IPS DF 6.9 (cell line): Measurements from ENCODE around the gene OPALIN.
A peak's percentile ranks its signal among the peaks of the same experiment; 100 is the strongest.
"Not testable (repeated sequence)": the region's sequence is repeated elsewhere in the genome, so short reads cannot be mapped to it uniquely, and the experiment has no call there.

ENCODE experiments used
- DNase-seq: peaks from one replicate; pipeline ENCODE4 v3.0.0-alpha.2; 2013; ENCODE audit warnings: low read depth, low spot score
- H3K27ac ChIP-seq: one replicate; pipeline ENCODE4 v1.5.1; 2013; ENCODE audit warnings: low read length, control low read depth
- H3K27me3 ChIP-seq: 2 replicates; pipeline ENCODE4 v1.6.1; 2013; ENCODE audit warnings: mild to moderate bottlenecking, low read length; ENCODE audit not compliant: control insufficient read depth, insufficient read depth
- H3K36me3 ChIP-seq: 2 replicates; pipeline ENCODE4 v1.6.1; 2013; ENCODE audit warnings: low read length; ENCODE audit not compliant: control insufficient read depth, insufficient read depth
- H3K4me1 ChIP-seq: 2 replicates; pipeline ENCODE4 v1.6.1; 2013; ENCODE audit warnings: low read length; ENCODE audit not compliant: control insufficient read depth, insufficient read depth
- H3K4me3 ChIP-seq: 2 replicates; pipeline ENCODE4 v1.5.1; 2013; ENCODE audit warnings: mild to moderate bottlenecking, low read length
- H3K9me3 ChIP-seq: 2 replicates; pipeline ENCODE4 v1.6.1; 2013; ENCODE audit warnings: low read length, inconsistent platforms; ENCODE audit not compliant: control insufficient read depth, insufficient read depth
- WGBS: extraction: QIAGEN DNeasy Blood & Tissue Kit; methylation state at CpG from one replicate; pipeline ENCODE4 v1.1.7; 2013; ENCODE audit warnings: mixed read lengths, missing lambda C conversion rate; ENCODE audit not compliant: insufficient read length, insufficient coverage; 5-methylcytosine and 5-hydroxymethylcytosine counted together

Gene OPALIN

DNA sequence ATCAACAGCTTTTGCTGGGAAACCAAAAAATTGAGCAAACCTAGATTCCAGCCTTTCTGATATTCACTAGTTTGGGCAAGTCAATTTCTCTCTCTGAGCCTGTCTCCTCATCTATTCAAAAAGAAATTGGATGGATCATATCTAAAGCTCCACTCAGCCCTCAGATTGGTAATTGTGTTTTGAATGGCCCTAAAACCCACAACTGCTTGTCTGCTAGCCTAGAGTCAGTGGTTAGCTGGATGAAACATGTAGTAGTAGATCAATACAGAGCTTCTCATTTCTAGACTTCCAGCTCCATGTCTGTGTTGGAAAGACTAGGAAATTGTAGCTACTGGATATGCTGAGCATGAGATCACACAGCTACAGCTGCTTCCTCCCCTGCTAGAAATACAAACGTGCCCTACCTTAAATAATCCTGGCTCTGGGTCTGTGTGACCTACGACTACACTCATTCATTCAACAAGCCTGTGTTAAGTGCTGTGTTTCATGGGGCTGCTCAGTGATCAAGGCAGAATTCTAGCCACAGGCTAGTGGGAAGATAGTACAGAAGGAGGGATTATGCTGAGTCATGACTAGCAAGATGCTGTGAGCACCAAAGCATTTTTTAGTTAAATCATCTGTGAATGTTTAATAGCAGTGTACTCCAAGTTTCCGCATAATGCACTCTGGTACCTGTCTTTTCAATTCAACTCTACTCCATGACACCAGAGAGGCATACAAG, 38.9 kb downstream of the OPALIN start:
- DNase-seq = no peak
- no peaks in the 10 kb centered on the region for H3K9me3 ChIP-seq
- no peaks in the 10 kb centered on the region for H3K27me3 ChIP-seq
- WGBS = no CpG with 5 or more reads among the region's 3 CpGs
- H3K27ac ChIP-seq = no peak overlapping the region
- no peaks in the 10 kb centered on the region for H3K4me1 ChIP-seq
- no peak overlapping the region for H3K4me3 ChIP-seq
- H3K36me3 ChIP-seq = no peaks in the 10 kb centered on the region

DNA sequence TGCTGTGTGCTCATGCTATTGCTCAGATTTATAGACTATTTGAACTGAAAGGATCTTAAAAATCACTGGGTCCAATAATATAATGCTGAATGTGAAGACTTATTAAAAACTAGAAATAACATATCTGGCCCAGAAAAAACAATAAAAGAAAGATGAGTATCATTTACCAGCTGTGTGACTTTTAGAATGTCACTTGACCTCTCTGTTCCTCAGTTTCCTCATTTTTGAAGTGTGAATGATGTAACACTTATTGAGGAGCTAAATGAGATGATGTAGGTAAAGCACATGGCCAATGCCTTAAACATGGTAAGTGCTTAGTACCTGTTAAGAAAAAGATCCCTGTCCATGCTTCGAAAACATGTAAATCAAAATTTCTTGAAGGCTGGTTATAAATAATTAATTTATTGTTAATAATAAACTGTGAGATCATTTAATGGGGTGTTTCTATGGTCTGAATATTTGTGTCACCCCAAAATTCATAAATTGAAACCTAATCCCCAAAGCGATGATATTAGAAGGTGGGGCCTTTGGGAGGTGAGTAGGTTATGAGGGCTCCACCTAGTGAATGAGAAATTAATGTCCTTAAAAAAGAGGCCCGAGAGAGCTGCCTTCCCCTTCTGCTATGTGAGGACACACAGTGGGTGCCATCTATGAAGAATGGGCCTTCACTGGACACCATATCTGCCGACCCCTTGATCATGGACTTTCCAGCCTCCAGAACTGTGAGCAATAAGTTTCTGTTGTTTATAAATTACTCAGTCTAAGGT, 41.6 kb downstream of the OPALIN start:
- no CpG with 5 or more reads among the region's 4 CpGs for WGBS
- Histone ChIP-seq H3K9me3 (no peaks in the 10 kb centered on the region), H3K27me3 (no peaks in the 10 kb centered on the region), H3K4me3 (no peak overlapping the region), H3K36me3 (no peaks in the 10 kb centered on the region), H3K4me1 (no peaks in the 10 kb centered on the region), H3K27ac (no peak overlapping the region)
- DNase-seq = no peak

DNA sequence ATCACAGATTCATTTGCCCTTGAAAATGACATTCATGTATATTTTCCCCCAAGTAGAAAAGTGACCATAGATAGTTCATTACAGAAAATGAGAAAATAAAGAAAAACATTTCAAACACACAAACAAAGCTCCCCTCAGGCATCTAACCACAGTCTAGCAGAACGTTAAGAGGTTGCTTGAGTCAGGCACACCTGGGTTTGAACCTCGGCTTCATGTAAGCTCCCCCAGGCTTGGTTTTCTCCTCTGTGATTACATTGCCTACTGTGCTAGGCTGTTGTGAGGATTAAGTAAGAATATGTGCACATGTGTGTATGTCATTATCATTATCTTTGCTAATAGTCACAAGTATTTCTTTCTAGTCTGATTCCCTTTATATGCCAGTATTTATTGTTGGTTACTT, 45.5 kb downstream of the OPALIN start:
- Histone ChIP-seq H3K36me3 (no peaks in the 10 kb centered on the region), H3K4me3 (no peak overlapping the region), H3K27me3 (no peaks in the 10 kb centered on the region), H3K9me3 (no peaks in the 10 kb centered on the region), H3K4me1 (peaks cover 7% of the 10 kb centered on the region; the same call in 1 of the 2 replicates), H3K27ac (no peak overlapping the region)
- WGBS = no CpG with 5 or more reads among the region's 2 CpGs
- no peak for DNase-seq

GRCh38 chr10:96311180-96311715, 47.6 kb downstream of the OPALIN start:
- no CpG with 5 or more reads among the region's 3 CpGs for WGBS
- H3K27ac ChIP-seq = no peak overlapping the region
- H3K4me1 ChIP-seq = peaks cover 7% of the 10 kb centered on the region; the same call in 1 of the 2 replicates
- DNase-seq = no peak
- no peaks in the 10 kb centered on the region for H3K9me3 ChIP-seq
- H3K4me3 ChIP-seq = no peak overlapping the region
- no peaks in the 10 kb centered on the region for H3K36me3 ChIP-seq
- no peaks in the 10 kb centered on the region for H3K27me3 ChIP-seq

GRCh38 chr10:96310321-96310669, 48.5 kb downstream of the OPALIN start:
- H3K4me1 ChIP-seq = peaks cover 7% of the 10 kb centered on the region; the same call in 1 of the 2 replicates
- H3K4me3 ChIP-seq = no peak overlapping the region
- H3K36me3 ChIP-seq = no peaks in the 10 kb centered on the region
- H3K9me3 ChIP-seq = no peaks in the 10 kb centered on the region
- no peaks in the 10 kb centered on the region for H3K27me3 ChIP-seq
- H3K27ac ChIP-seq = no peak overlapping the region
- no CpG with 5 or more reads among the region's 1 CpG for WGBS
- DNase-seq = no peak

DNA sequence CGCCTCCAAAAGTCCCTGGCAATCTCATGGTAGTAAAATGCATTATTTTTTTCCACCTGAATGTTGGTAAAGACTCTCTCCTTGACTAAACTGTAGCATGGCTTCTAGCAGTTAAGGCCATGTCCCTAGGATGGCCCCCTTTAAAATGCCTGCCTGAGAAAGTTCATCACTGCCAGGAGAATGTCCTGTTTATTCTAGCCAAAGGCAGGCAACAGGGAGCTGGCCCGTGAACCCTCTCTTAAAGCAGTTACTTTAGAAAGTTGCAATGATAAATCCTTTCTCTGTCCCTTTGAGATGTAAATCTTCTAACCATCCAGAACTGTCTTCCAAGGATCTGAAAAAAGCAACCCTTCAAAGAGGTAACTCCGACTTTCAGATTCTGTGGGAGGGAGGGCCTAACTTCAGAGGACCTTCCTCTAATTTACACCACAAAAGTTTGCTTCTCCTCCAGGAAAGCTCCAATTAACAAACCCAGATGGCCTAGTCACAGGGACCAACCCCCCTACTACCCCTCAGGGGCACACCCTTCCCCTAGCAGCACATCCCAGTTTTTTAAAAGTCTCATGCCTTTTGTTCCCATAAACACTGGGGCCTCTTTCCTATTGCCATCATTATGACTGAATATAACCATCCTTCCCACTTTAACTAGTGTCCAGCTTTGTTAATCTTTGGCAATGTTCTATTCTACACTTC, 49.0 kb downstream of the OPALIN start:
- no peaks in the 10 kb centered on the region for H3K27me3 ChIP-seq
- no peaks in the 10 kb centered on the region for H3K9me3 ChIP-seq
- H3K4me3 ChIP-seq = no peak overlapping the region
- DNase-seq = peak; percentile 90
- peak overlapping the region; percentile 93 for H3K27ac ChIP-seq
- H3K36me3 ChIP-seq = no peaks in the 10 kb centered on the region
- H3K4me1 ChIP-seq = peaks cover 7% of the 10 kb centered on the region; the same call in 1 of the 2 replicates
- WGBS = no CpG with 5 or more reads among the region's 3 CpGs

DNA sequence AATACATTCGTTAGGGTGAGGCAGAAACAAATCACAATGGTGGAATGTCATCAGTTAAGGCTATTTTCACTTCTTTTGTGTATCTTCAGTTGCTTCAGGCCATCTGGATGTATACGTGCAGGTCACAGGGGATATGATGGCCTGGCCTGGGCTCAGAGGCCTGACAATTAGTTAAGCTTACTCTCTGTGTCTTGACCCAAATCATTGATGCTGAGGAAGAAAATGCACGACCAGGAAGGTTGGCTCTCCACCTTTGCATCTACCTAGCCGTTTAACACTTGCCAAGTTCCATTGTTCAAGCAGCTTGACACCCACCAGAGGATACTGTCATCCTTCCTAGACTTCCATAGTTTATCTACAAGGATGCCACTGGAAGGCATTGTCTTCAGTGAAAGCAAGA, 49.9 kb downstream of the OPALIN start:
- not testable (repeated sequence) for DNase-seq, H3K36me3 ChIP-seq, H3K27me3 ChIP-seq, H3K9me3 ChIP-seq, H3K4me3 ChIP-seq, H3K4me1 ChIP-seq
- peak overlapping the region; percentile 93 for H3K27ac ChIP-seq
- no CpG with 5 or more reads among the region's 4 CpGs for WGBS

DNA sequence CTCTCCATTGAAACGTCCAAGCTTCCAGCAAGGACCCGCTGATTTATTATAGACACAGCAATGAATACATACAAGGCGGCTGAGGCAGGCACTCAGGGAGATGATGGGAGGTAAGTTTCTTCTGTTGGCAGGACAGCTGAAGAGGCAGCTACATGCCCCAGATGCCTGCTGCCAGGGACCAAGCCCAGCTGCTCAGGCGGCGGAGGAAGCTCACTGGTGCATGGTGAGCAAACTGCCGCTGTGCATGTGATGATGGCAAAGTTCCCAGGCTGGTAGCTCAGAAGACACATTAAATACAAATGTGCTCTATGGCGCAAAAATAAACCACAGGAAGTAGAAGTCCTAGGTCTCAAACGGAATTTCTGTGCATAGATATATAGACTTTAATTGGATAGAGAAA, 52.3 kb downstream of the OPALIN start:
- no peak overlapping the region for H3K27ac ChIP-seq
- no peaks in the 10 kb centered on the region for H3K9me3 ChIP-seq
- no peaks in the 10 kb centered on the region for H3K27me3 ChIP-seq
- no peak for DNase-seq
- peaks cover 7% of the 10 kb centered on the region; the same call in 1 of the 2 replicates for H3K4me1 ChIP-seq
- no peak overlapping the region for H3K4me3 ChIP-seq
- WGBS = no CpG with 5 or more reads among the region's 8 CpGs
- H3K36me3 ChIP-seq = no peaks in the 10 kb centered on the region

DNA sequence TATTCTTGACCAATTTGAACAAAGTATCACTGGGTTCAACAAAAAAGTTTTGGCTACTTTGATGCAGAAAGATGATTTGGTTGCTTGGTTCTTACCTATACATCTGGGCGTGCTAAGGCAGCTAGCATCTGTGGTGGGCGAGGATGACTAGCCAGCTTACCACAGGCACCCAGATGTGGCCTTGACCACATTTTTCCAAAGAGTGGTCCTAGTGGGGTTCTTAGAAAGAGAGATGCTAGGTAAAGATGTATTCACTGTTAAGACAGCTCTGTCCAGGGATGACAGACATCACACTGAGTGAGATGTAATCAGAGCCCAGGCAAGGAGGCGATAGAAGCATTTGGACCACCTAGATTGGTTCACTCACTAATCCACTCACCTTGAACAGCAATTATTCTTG, 53.8 kb downstream of the OPALIN start:
- WGBS = no CpG with 5 or more reads among the region's 3 CpGs
- no peak for DNase-seq
- no peaks in the 10 kb centered on the region for H3K27me3 ChIP-seq
- no peaks in the 10 kb centered on the region for H3K36me3 ChIP-seq
- H3K27ac ChIP-seq = no peak overlapping the region
- H3K4me1 ChIP-seq = peaks cover 4% of the 10 kb centered on the region; the same call in 1 of the 2 replicates
- no peaks in the 10 kb centered on the region for H3K9me3 ChIP-seq
- no peak overlapping the region for H3K4me3 ChIP-seq

DNA sequence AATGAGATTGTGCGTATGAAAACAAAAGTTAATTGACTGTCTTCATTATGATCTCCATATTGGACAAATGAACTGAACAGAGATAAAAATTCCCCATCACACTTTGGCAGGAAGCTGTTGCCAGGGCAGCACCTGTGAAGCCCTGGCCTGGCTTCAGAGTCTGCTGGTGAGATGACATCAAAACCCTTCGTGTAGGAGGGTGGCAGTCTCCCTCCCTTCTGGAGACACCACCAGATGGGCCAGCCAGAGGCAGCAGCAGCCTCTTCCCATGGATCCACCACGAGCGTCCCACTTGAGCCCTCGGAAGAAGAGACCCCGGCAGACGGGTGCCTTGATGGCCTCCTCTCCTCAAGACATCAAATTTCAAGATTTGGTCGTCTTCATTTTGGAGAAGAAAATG, 54.6 kb downstream of the OPALIN start, which contains the start of gene DNTT:
Gene DNTT, plus strand, starts transcription at position 205 of the 400 bp plus-strand sequence. Its CDS starts 64 bp downstream, at position 269.
- DNase-seq = no peak
- H3K36me3 ChIP-seq = no peaks in the 10 kb centered on the region
- no peaks in the 10 kb centered on the region for H3K9me3 ChIP-seq
- no CpG with 5 or more reads among the region's 8 CpGs for WGBS
- H3K4me1 ChIP-seq = peaks cover 4% of the 10 kb centered on the region; the same call in 1 of the 2 replicates
- no peak within 1 kb of the TSS for H3K27ac ChIP-seq
- H3K4me3 ChIP-seq = no peak within 1 kb of the TSS
- H3K27me3 ChIP-seq = no peaks in the 10 kb centered on the region
